SK-N-SH (cell line): ENCODE measurements around the gene FBXW5. TPM values are rescaled to one million over a fixed set of nuclear protein-coding genes. Genes with fewer than 3 reads are reported as not detected.

Experiments
- CTCF ChIA-PET: fragments of 300-600, 350-600 bp; formaldehyde crosslinking; extraction: SDS; loops from one replicate; lab custom pipeline; 2021; lab: Yijun Ruan, JAX
- POLR2A ChIA-PET: fragments of 350-600 bp; sonication (Branson Sonifier 250); formaldehyde crosslinking; extraction: SDS; loops from one replicate; lab custom pipeline; 2020; ENCODE audit warnings: antibody characterized with exemption, inconsistent platforms; lab: Yijun Ruan, JAX
- DNase-seq: peaks from one replicate; pipeline ENCODE4 v3.0.0; 2012
- H2AFZ ChIP-seq: fragments of 200-600 bp; sonication (generic); 2 replicates; pipeline ENCODE4 v1.8.1; 2016; ENCODE audit warnings: antibody characterized with exemption, mild to moderate bottlenecking, low read depth
- H3F3A ChIP-seq: fragments of 200-600 bp; sonication (generic); replicated peaks from 2 replicates; pipeline ENCODE3; 2016; ENCODE audit warnings: antibody characterized with exemption, mild to moderate bottlenecking; ENCODE audit not compliant: insufficient read depth
- H3K27ac ChIP-seq, 2 experiments: fragments of 200-500 bp in 1 of 2; fragments of 200-600 bp in 1 of 2; sonication (Bioruptor generic) in 1 of 2; sonication (generic), shearing (Covaris generic) in 1 of 2; 2 replicates each; pipeline versions ENCODE4 v1.5.1 to v1.6.1; 2014 to 2016; ENCODE audit warnings: low read depth in 2 of 2, inconsistent platforms in 1 of 2, low read length in 1 of 2, mild to moderate bottlenecking in 1 of 2, mixed read lengths in 1 of 2
- H3K27me3 ChIP-seq: fragments of 200-600 bp; sonication (generic), shearing (Covaris generic); 2 replicates; pipeline ENCODE4 v1.6.1; 2016; ENCODE audit warnings: mixed run types; ENCODE audit not compliant: insufficient read depth
- H3K36me3 ChIP-seq, 2 experiments: fragments of 200-500 bp in 1 of 2; fragments of 200-600 bp in 1 of 2; sonication (Bioruptor generic) in 1 of 2; sonication (generic) in 1 of 2; replicated peaks in 1 of 2; 2 replicates each; pipeline versions ENCODE3 to v1.5.1; 2014 to 2016; ENCODE audit warnings: low read length in 1 of 2, mild to moderate bottlenecking in 1 of 2; ENCODE audit not compliant: insufficient read depth in 2 of 2, control insufficient read depth in 1 of 2
- H3K4me1 ChIP-seq, 2 experiments: fragments of 200-500 bp in 1 of 2; fragments of 200-600 bp in 1 of 2; sonication (Bioruptor generic) in 1 of 2; sonication (generic), shearing (Covaris generic) in 1 of 2; 2 replicates each; pipeline versions ENCODE4 v1.5.1 to v1.6.1; 2014 to 2016; ENCODE audit warnings: low read depth in 1 of 2, low read length in 1 of 2, mixed run types in 1 of 2; ENCODE audit not compliant: insufficient read depth in 2 of 2, control insufficient read depth in 1 of 2
- H3K4me2 ChIP-seq: fragments of 200-600 bp; sonication (generic), shearing (Covaris generic); 2 replicates; pipeline ENCODE4 v1.6.1; 2017; ENCODE audit warnings: mixed run types
- H3K4me3 ChIP-seq, 2 experiments: fragments of 200-500 bp in 1 of 2; fragments of 200-600 bp in 1 of 2; sonication (Bioruptor generic) in 1 of 2; sonication (generic), shearing (Covaris generic) in 1 of 2; 2 replicates each; pipeline versions ENCODE4 v1.5.1 to v1.8.1; 2014 to 2016; ENCODE audit warnings: low read depth in 2 of 2, inconsistent platforms in 1 of 2, low read length in 1 of 2, mild to moderate bottlenecking in 1 of 2, mixed read lengths in 1 of 2, moderate library complexity in 1 of 2
- H3K79me2 ChIP-seq: fragments of 200-600 bp; sonication (generic); 2 replicates; pipeline ENCODE4 v1.8.1; 2017; ENCODE audit warnings: mild to moderate bottlenecking; ENCODE audit not compliant: insufficient read depth
- H3K9ac ChIP-seq: fragments of 200-600 bp; sonication (generic); 2 replicates; pipeline ENCODE4 v1.6.1; 2017; ENCODE audit warnings: mixed run types
- H3K9me2 ChIP-seq: fragments of 200-600 bp; sonication (generic); 2 replicates; pipeline ENCODE4 v1.6.1; 2017; ENCODE audit warnings: mixed run types
- H3K9me3 ChIP-seq: fragments of 200-600 bp; sonication (generic); 2 replicates; pipeline ENCODE4 v1.6.1; 2017; ENCODE audit warnings: mixed run types, mild to moderate bottlenecking, moderate library complexity
- H4K20me1 ChIP-seq: fragments of 200-600 bp; sonication (generic); 2 replicates; pipeline ENCODE4 v1.6.1; 2017; ENCODE audit warnings: mild to moderate bottlenecking, mixed run types; ENCODE audit not compliant: insufficient read depth
- CHD2 ChIP-seq: fragments of 150-350 bp; IDR thresholded peaks from 2 replicates; pipeline ENCODE4 v1.6.1; 2018; ENCODE audit warnings: low read length; ENCODE audit not compliant: partially characterized antibody
- ELF1 ChIP-seq: IDR thresholded peaks from 2 replicates; pipeline ENCODE4 v1.4.0; 2012
- EZH2phosphoT487 ChIP-seq: fragments of 200-600 bp; sonication (generic); IDR thresholded peaks from 2 replicates; pipeline ENCODE4 v1.6.1; 2017; ENCODE audit warnings: low read depth, mixed run types, mild to moderate bottlenecking, antibody characterized with exemption, moderate library complexity, borderline replicate concordance
- FOXJ3 ChIP-seq: sonication (generic); formaldehyde crosslinking; IDR thresholded peaks from 2 replicates; pipeline ENCODE4 v1.5.1; 2020; ENCODE audit warnings: mild to moderate bottlenecking, missing genetic modification reagents
- FOXM1 ChIP-seq: IDR thresholded peaks from 2 replicates; pipeline ENCODE4 v1.4.0; 2012; ENCODE audit warnings: low read depth, mild to moderate bottlenecking
- GABPA ChIP-seq: IDR thresholded peaks from 2 replicates; pipeline ENCODE4 v1.4.0; 2012; ENCODE audit warnings: low read depth, mild to moderate bottlenecking
- GATA2 ChIP-seq: sonication (generic); formaldehyde crosslinking; IDR thresholded peaks from 2 replicates; pipeline ENCODE4 v1.5.0; 2020; ENCODE audit warnings: mild to moderate bottlenecking, missing genetic modification reagents
- JUND ChIP-seq: IDR thresholded peaks from 2 replicates; pipeline ENCODE4 v1.4.0; 2012
- MXI1 ChIP-seq: IDR thresholded peaks from 2 replicates; pipeline ENCODE4 v1.6.1; 2012; ENCODE audit warnings: mild to moderate bottlenecking, low read depth, low read length, improper control_type of control experiment
- NFIC ChIP-seq: IDR thresholded peaks from 2 replicates; pipeline ENCODE4 v1.4.0; 2012; ENCODE audit warnings: borderline replicate concordance
- NRF1 ChIP-seq: IDR thresholded peaks from 2 replicates; pipeline ENCODE4 v1.6.1; 2012; ENCODE audit warnings: low read depth, mild to moderate bottlenecking, low read length
- POLR2AphosphoS5 ChIP-seq: IDR thresholded peaks from 2 replicates; pipeline ENCODE4 v1.6.1; 2012; ENCODE audit warnings: low read depth, low read length
- RXRA ChIP-seq: IDR thresholded peaks from 2 replicates; pipeline ENCODE4 v1.4.0; 2012; ENCODE audit warnings: low read depth, mild to moderate bottlenecking, borderline replicate concordance
- SIN3A ChIP-seq: IDR thresholded peaks from 2 replicates; pipeline ENCODE4 v1.6.1; 2012; ENCODE audit warnings: low read depth, mild to moderate bottlenecking, low read length, moderate library complexity, borderline replicate concordance
- TAF1 ChIP-seq: IDR thresholded peaks from 2 replicates; pipeline ENCODE4 v1.6.1; 2012; ENCODE audit warnings: low read depth, mild to moderate bottlenecking, low read length, moderate library complexity, borderline replicate concordance
- WGBS: methylation state at CpG from one replicate; pipeline ENCODE4 v1.1.6; 2017; ENCODE audit warnings: low lambda C conversion rate; 5-methylcytosine and 5-hydroxymethylcytosine counted together
- polyA plus RNA-seq, 3 experiments: library from polyadenylated mRNA; depleted of rRNA; stranded (reverse); fragments of >200 nt; gene quantifications; 2 replicates each; pipeline ENCODE4 v1.2.3, GENCODE V29; 2012
- TF ChIP-seq, protein P1 (sequence below): fragments of 150-350 bp; IDR thresholded peaks from 2 replicates; pipeline ENCODE4 v1.6.1; 2017; ENCODE audit warnings: antibody characterized with exemption, low read length, low read depth, borderline replicate concordance
- TF ChIP-seq, protein P2 (sequence below): IDR thresholded peaks from 2 replicates; pipeline ENCODE4 v1.4.0; 2012; ENCODE audit warnings: low read depth, borderline replicate concordance
- TF ChIP-seq, protein P3 (sequence below): IDR thresholded peaks from 2 replicates; pipeline ENCODE4; 2012
- TF ChIP-seq, protein P4 (sequence below): fragments of 150-350 bp; IDR thresholded peaks from 2 replicates; pipeline ENCODE4 v1.6.1; 2016; ENCODE audit warnings: mild to moderate bottlenecking, low read depth, low read length

The FBXW5 gene
- polyA plus RNA-seq, 1 of the 3 experiments (the other 2 are of a cell fraction) = 78.9 TPM

GRCh38 chr9:136973618-136974617, 29.4 kb upstream of the FBXW5 start:
- TF ChIP-seq GATA2 (no peak), FOXJ3 (CRISPR knock-in tag) (no peak), NRF1 (no peak), POLR2AphosphoS5 (no peak), GABPA (no peak), EZH2phosphoT487 (no peak), RXRA (no peak)
- TF ChIP-seq, protein P1, sequence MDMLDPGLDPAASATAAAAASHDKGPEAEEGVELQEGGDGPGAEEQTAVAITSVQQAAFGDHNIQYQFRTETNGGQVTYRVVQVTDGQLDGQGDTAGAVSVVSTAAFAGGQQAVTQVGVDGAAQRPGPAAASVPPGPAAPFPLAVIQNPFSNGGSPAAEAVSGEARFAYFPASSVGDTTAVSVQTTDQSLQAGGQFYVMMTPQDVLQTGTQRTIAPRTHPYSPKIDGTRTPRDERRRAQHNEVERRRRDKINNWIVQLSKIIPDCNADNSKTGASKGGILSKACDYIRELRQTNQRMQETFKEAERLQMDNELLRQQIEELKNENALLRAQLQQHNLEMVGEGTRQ = no peak
- TF ChIP-seq, protein P2, sequence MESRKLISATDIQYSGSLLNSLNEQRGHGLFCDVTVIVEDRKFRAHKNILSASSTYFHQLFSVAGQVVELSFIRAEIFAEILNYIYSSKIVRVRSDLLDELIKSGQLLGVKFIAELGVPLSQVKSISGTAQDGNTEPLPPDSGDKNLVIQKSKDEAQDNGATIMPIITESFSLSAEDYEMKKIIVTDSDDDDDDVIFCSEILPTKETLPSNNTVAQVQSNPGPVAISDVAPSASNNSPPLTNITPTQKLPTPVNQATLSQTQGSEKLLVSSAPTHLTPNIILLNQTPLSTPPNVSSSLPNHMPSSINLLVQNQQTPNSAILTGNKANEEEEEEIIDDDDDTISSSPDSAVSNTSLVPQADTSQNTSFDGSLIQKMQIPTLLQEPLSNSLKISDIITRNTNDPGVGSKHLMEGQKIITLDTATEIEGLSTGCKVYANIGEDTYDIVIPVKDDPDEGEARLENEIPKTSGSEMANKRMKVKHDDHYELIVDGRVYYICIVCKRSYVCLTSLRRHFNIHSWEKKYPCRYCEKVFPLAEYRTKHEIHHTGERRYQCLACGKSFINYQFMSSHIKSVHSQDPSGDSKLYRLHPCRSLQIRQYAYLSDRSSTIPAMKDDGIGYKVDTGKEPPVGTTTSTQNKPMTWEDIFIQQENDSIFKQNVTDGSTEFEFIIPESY = no peak
- TF ChIP-seq, protein P3, sequence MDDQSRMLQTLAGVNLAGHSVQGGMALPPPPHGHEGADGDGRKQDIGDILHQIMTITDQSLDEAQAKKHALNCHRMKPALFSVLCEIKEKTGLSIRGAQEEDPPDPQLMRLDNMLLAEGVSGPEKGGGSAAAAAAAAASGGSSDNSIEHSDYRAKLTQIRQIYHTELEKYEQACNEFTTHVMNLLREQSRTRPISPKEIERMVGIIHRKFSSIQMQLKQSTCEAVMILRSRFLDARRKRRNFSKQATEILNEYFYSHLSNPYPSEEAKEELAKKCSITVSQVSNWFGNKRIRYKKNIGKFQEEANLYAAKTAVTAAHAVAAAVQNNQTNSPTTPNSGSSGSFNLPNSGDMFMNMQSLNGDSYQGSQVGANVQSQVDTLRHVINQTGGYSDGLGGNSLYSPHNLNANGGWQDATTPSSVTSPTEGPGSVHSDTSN = no peak
- ChIA-PET CTCF (interaction anchor here (0.7 to 4.4 kb wide), 2 partner anchors 26 to 61 kb away, joined by 3 to 24 read pairs; no protein-coding TSS in a partner anchor), POLR2A (interaction anchor here (1.5 kb wide), 1 partner anchor 23 kb away, joined by 4 read pairs; no protein-coding TSS in a partner anchor)
- Histone ChIP-seq H3K27ac (no peak overlapping the region), H3K4me1 (peaks cover 0 to 25% of the 10 kb centered on the region in 2 experiments; a peak in 1 of 4 replicates), H3K9ac (no peak overlapping the region), H3F3A (no peaks in the 10 kb centered on the region), H2AFZ (no peak overlapping the region), H3K4me2 (no peak overlapping the region), H3K79me2 (no peaks in the 10 kb centered on the region), H3K27me3 (no peaks in the 10 kb centered on the region), H3K4me3 (no peak overlapping the region), H4K20me1 (no peaks in the 10 kb centered on the region), H3K9me3 (no peaks in the 10 kb centered on the region), H3K9me2 (no peaks in the 10 kb centered on the region), H3K36me3 (no peaks in the 10 kb centered on the region)
- 81% methylated on average over 14 of the region's 29 CpGs for WGBS
- DNase-seq = no peak

GRCh38 chr9:136972743-136973142, 28.2 kb upstream of the FBXW5 start:
- Histone ChIP-seq H3K4me2 (no peak overlapping the region), H3K4me1 (peaks cover 0 to 23% of the 10 kb centered on the region in 2 experiments; a peak in 1 of 4 replicates), H3K27me3 (no peaks in the 10 kb centered on the region), H3K27ac (no peak overlapping the region), H3K4me3 (no peak overlapping the region), H3K36me3 (no peaks in the 10 kb centered on the region), H3K79me2 (no peaks in the 10 kb centered on the region), H4K20me1 (no peaks in the 10 kb centered on the region), H3K9me3 (no peaks in the 10 kb centered on the region), H3F3A (no peaks in the 10 kb centered on the region), H2AFZ (no peak overlapping the region), H3K9ac (no peak overlapping the region), H3K9me2 (no peaks in the 10 kb centered on the region)
- 45% methylated on average over 12 of the region's 13 CpGs for WGBS
- ChIA-PET CTCF (interaction anchor here (0.7 to 4.4 kb wide), 3 partner anchors 25 to 63 kb away, joined by 3 to 24 read pairs (median 3); no protein-coding TSS in a partner anchor), POLR2A (interaction anchor here (1.5 kb wide), 1 partner anchor 22 kb away, joined by 4 read pairs; no protein-coding TSS in a partner anchor)
- no peak for DNase-seq
- TF ChIP-seq, protein P4, sequence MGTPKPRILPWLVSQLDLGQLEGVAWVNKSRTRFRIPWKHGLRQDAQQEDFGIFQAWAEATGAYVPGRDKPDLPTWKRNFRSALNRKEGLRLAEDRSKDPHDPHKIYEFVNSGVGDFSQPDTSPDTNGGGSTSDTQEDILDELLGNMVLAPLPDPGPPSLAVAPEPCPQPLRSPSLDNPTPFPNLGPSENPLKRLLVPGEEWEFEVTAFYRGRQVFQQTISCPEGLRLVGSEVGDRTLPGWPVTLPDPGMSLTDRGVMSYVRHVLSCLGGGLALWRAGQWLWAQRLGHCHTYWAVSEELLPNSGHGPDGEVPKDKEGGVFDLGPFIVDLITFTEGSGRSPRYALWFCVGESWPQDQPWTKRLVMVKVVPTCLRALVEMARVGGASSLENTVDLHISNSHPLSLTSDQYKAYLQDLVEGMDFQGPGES = no peak
- TF ChIP-seq CHD2 (no peak), NFIC (no peak), SIN3A (no peak), JUND (no peak), MXI1 (no peak), EZH2phosphoT487 (no peak), GATA2 (no peak), ELF1 (no peak), POLR2AphosphoS5 (no peak), TAF1 (no peak), FOXM1 (no peak)
- TF ChIP-seq, protein P1 = no peak
